HFFc6 (cell line): ENCODE measurements around the gene PEBP1. TPM values are rescaled to one million over a fixed set of nuclear protein-coding genes. Genes with fewer than 3 reads are reported as not detected.

Experiments
- DNase-seq: peaks from one replicate; pipeline ENCODE4 v3.0.0-alpha.2; 2018
- H3K27ac Mint-ChIP-seq: 2 replicates; pipeline ENCODE4 v1.8.0; 2020; ENCODE audit warnings: mild to moderate bottlenecking, mixed read lengths
- H3K27me3 Mint-ChIP-seq: 2 replicates; pipeline ENCODE4 v1.8.0; 2021; ENCODE audit warnings: mild to moderate bottlenecking, moderate library complexity, mixed read lengths; ENCODE audit not compliant: insufficient read depth
- H3K36me3 Mint-ChIP-seq: 2 replicates; pipeline ENCODE4 v1.8.0; 2021; ENCODE audit warnings: low read depth, mixed read lengths
- H3K4me1 Mint-ChIP-seq: 2 replicates; pipeline ENCODE4 v1.8.0; 2020; ENCODE audit warnings: low read depth, mixed read lengths
- H3K4me3 Mint-ChIP-seq: 2 replicates; pipeline ENCODE4 v1.8.0; 2020; ENCODE audit warnings: mild to moderate bottlenecking, moderate library complexity, mixed read lengths
- H3K9me3 Mint-ChIP-seq: 2 replicates; pipeline ENCODE4 v1.8.0; 2020; ENCODE audit warnings: mild to moderate bottlenecking, mixed read lengths
- total RNA-seq, 6 experiments: library from RNA; stranded (reverse); fragmentation: NEBNext Ultra II Directional; extraction: Animal tissue kit (Norgen Biotek cat#: 25700); gene quantifications; 2 replicates in 1 of 6; 3 replicates in 5 of 6; pipeline ENCODE4 v1.2.3, GENCODE V29; 2021
- TF ChIP-seq, protein P1 (sequence below): fragments of 200-600 bp; sonication (generic); IDR thresholded peaks from 2 replicates; pipeline ENCODE4 v1.5.0; 2021; ENCODE audit warnings: antibody characterized with exemption, mild to moderate bottlenecking

The PEBP1 gene
- total RNA-seq, 6 experiments from 2014 or later = 178 to 263 (median 196) TPM

DNA sequence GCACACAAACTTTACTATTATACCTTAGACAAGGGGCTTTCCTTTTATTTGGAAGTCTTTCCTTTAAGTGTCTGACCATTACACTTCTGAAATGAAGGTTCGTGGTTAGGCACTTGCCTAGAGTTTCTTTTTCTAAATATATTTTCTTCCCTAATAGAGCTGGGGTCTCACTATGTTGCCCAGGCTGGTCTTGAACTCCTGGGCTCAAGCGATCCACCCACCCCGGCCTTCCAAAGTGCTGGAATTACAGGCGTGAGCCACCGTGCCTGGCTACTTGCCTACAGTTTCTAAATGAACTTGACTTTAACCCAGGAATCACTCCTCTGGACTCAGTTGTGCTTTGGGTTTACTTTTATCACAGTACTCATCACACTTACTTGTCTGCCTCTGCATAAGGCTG is 57.6 kb downstream of the PEBP1 start:
- Mint-ChIP-seq H3K9me3 (no peaks in the 10 kb centered on the region), H3K4me3 (no peak overlapping the region), H3K4me1 (peaks cover 25% of the 10 kb centered on the region), H3K36me3 (peaks cover 19% of the 10 kb centered on the region), H3K27ac (no peak overlapping the region), H3K27me3 (peaks cover 1% of the 10 kb centered on the region; the same call in 1 of the 2 replicates)
- no peak for DNase-seq
- TF ChIP-seq, protein P1, sequence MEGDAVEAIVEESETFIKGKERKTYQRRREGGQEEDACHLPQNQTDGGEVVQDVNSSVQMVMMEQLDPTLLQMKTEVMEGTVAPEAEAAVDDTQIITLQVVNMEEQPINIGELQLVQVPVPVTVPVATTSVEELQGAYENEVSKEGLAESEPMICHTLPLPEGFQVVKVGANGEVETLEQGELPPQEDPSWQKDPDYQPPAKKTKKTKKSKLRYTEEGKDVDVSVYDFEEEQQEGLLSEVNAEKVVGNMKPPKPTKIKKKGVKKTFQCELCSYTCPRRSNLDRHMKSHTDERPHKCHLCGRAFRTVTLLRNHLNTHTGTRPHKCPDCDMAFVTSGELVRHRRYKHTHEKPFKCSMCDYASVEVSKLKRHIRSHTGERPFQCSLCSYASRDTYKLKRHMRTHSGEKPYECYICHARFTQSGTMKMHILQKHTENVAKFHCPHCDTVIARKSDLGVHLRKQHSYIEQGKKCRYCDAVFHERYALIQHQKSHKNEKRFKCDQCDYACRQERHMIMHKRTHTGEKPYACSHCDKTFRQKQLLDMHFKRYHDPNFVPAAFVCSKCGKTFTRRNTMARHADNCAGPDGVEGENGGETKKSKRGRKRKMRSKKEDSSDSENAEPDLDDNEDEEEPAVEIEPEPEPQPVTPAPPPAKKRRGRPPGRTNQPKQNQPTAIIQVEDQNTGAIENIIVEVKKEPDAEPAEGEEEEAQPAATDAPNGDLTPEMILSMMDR = no peak

DNA sequence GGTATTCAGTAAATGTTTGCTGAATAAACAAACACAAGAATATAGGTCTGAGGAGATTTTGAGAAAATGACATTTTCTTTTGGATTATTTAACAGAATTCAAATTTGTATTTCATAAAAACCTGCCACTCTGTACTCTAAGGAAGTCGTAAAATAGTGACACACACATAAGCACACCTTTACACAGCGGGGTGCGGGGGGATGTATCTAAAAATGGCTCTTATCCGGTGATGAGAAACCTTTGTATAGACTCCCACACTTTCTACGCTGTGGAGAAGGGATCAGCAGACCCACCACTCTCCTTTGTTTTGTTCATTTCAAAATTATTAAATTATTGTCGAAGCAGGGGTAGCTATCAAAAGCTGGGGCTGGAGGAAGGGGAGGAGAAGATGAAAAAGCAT is 58.0 kb downstream of the PEBP1 start:
- H3K27ac Mint-ChIP-seq = no peak overlapping the region
- DNase-seq = no peak

More for the DNA sequence above, 58.0 kb downstream of the PEBP1 start:
- peaks cover 1% of the 10 kb centered on the region; the same call in 1 of the 2 replicates for H3K27me3 Mint-ChIP-seq
- H3K36me3 Mint-ChIP-seq = peaks cover 19% of the 10 kb centered on the region
- H3K4me1 Mint-ChIP-seq = peaks cover 20% of the 10 kb centered on the region
- no peaks in the 10 kb centered on the region for H3K9me3 Mint-ChIP-seq
- H3K4me3 Mint-ChIP-seq = no peak overlapping the region
- TF ChIP-seq, protein P1 = no peak

Other genes starting within 250 kb of the PEBP1 start
- gene KSR2, start 167.1 kb upstream of the PEBP1 start, total RNA-seq = under 1 TPM in 4 of 6 experiments, not detected in 2; 0.09 to 0.22 (median 0.12) TPM
- gene RFC5, start 119.4 kb upstream of the PEBP1 start, total RNA-seq = 10 to 100 TPM in 5 of 6 experiments, 1 to 10 TPM in 1; 9.3 to 19.6 (median 16.6) TPM
- gene WSB2, start 74.9 kb upstream of the PEBP1 start, total RNA-seq = 100 to 1,000 TPM; 140 to 168 (median 149) TPM
- gene VSIG10, start 32.1 kb upstream of the PEBP1 start, total RNA-seq = 10 to 100 TPM; 17.6 to 22.0 (median 21.1) TPM
- gene TAOK3, start 236.8 kb downstream of the PEBP1 start, total RNA-seq = 10 to 100 TPM; 26.0 to 30.7 (median 28.0) TPM
- 10 to 100 TPM; 20.5 to 23.4 (median 22.8) TPM for gene SUDS3, start 240.4 kb downstream of the PEBP1 start, total RNA-seq